T-helper 9 cell (primary cell): Measurements from ENCODE around the gene KRT33A.
"Not testable (repeated sequence)": the region's sequence is repeated elsewhere in the genome, so short reads cannot be mapped to it uniquely, and the experiment has no call there.

ENCODE experiments used
- DNase-seq: peaks from one replicate; pipeline ENCODE4 v3.0.0-alpha.2; 2020

Gene KRT33A

DNA sequence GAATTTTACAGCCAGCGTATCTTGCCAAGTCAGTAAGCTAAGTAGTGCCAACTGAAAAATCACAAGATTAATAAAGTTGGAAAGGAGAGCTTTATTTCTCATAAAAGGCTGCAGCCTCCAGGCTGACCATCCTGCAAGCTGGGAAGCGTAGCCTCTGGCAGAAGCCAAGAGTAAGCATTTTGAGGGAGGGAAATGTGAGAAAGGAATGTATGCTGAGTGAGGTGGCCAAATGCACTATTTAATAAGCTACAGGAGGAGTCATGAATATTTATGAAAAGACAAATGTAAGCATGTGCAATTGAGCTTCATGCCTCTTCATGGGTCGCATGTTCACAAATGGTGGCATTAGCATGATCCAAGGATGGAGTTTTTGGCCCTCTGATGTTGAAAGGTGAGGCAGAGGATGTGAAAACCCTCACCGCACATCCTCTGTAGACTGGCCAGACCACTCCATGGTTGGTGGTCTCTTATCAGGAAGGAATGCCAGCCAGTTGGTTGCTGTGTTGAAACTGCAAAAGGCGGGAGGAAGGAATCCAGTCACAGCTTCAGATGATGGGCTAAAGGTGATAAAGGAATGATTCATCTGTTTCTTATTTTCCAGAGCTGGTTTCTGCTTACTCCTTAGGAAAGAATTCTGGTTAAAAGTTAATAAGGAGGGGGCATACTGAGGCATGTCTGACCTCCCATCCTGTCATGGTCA is 9.8 kb upstream of the KRT33A start:
- DNase-seq, result no peak

DNA sequence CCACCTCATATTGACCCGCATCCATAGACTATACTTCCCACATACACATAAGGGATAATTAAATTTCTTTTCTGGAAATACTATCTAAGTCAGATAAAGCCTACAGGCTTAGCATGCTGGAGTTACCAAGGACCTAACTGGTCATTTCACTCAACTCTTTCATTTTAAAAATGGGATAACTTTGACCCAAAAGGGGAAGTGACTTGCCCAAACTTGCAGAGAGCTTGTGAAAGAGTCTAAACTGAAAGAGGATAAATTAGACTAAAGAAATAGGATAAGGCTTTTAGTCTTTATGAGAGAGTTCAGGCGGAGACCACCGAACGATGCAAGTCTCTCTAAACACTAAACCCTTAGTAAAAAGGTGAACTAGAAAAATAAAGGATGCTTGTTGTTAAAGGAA is 3.9 kb upstream of the KRT33A start:
- DNase-seq, result no peak

DNA sequence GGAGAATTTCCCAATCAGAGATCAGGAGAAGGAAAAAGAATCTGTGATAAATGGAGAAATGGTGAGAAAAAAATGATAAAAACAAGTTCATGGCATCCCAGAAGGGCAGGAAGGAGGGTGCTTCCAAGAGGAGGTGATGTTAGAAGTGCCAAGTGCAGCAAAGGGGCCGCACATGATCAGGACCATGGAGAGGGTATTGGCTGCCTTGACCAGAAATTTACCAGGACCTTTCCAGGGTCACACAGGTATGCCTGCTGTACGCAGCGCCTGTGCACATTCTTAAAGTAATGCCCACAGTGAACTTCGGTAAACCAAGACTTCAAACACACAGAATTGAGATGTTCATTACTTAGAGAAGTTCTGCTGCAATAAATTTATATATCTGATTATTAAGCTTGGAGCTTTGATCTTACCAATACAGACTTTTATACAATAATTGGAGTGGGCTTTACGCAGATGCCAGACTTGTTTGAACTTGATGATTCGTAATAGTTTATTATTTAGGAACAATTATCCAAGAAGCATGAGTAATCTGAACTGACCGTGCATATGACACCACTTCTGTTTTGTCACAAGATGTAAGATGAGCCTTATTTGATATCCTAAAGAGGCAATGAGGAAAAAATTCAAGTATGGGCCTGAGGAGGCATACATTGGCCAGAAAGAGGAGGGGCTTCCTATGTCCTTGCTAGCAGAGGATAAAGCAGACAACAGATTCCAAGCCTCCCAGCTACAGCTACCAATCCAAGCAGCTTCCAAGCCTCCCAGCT is 2.2 kb upstream of the KRT33A start:
- DNase-seq, result no peak

DNA sequence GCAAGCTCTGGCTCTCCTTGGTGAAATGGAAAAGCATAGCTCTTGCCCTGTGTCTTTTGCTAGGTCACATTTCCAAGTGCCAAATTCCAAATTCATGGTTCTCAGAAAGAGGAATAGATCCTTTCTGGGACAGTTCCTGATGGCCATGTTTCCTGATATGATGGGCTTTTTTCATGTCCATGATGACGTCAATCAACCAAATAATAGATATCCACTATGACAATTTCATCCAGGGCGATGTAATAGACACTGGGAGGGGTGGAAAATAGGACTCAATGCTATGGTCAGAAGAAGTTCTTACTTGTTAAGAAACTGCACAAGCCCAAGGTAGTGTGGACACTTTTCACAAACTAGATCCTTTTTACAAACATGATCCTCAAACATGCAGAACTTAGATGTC is 549 bp upstream of the KRT33A start:
- DNase-seq, result no peak

DNA sequence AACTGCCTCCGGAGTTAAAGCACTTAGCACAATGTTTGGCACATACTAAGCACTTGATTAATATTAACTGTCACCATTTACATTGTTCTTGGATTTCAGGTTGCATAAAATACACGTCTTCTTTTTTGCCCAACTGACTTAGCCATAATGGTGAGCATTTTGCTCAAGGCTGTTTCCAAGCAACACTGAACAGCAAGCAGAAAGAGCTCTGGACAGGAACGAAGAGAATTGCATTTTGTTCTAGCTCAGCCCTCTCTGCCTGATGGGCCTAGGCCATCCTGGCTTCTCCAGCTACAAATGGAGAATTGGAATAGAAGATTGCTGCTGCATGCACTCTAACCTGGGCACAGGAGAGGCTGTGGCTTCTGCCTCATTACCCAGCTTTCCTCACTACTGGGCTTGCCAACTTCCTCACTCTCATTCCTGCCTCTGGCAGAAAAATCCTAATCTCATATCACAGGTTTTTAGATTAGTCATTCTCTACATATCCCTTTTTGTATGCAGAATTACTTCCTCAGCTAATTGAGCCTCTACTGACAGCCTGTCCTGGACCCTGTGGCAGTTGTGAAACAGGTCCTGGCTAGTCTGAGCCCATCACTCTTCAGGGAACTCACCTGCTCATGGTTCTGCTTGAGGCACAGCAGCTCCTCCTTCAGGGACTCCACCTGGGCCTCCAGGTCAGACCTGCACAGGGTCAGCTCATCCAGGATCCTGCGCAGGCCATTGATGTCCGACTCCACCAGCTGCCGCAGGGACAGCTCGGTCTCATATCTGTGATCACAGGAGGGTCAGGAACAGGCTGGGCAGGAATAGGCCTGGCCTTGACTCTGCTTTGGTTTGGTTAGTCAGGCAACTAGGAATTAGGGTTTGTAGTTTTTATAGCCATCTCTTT is 2.5 kb downstream of the KRT33A start:
- no peak for DNase-seq

DNA sequence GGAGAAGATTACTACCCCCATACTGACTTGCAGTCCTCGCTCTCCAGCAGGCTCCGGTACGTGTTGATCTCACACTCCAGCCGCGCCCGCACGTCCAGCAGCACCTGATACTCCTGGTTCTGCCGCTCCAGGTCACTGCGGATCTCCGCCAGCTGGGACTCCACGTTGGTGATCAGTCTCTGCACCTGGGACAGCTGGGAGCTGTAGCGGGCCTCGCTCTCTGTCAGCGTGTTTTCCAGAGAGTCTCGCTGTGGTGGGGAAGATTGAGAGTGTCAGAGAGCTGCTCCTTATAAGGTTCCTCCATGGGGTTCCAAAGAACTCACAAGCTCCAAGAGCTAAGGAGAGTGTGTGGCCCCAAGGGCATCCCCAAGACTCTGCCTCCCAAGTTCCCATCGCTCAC is 4.2 kb downstream of the KRT33A start:
- not testable (repeated sequence) for DNase-seq

DNA sequence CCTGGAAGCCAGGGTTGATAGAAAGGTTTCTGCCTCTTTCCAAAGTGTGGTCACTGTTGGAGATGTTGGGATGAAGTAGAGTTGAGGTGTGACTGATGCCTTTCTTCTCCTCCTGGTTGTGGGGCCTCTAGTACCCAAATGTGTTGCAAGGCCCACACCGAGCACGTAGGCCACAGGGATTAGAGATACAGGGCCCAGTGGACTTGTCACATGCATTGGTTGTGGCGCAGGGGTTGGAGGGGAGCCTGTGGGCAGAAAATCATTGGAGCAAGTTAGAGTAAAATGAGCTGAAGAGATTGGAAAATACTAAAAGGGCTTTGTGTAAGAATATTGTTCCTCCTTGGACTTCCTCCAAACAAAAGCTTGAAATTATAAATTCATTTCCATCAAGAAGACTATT is 4.6 kb downstream of the KRT33A start:
- no peak for DNase-seq

DNA sequence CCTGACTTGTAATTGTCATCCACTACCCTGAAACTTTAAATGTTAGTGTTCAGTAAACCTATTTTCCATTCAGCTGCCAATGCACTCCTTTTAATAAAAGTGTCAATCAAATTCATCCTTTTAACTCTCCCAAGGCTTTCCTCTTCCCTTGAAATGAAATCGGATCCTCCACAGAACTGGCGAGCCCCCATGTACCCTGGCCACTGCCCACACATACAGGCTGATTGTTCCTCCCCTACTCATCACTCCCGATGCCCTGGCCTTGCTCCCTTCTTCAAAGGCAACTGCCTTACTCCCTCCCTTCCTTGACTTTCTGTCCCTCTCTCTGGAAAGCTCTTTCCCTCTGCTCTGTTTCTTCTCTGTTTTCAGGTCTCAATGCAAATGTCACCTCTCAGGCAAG is 7.6 kb downstream of the KRT33A start:
- DNase-seq, result no peak

DNA sequence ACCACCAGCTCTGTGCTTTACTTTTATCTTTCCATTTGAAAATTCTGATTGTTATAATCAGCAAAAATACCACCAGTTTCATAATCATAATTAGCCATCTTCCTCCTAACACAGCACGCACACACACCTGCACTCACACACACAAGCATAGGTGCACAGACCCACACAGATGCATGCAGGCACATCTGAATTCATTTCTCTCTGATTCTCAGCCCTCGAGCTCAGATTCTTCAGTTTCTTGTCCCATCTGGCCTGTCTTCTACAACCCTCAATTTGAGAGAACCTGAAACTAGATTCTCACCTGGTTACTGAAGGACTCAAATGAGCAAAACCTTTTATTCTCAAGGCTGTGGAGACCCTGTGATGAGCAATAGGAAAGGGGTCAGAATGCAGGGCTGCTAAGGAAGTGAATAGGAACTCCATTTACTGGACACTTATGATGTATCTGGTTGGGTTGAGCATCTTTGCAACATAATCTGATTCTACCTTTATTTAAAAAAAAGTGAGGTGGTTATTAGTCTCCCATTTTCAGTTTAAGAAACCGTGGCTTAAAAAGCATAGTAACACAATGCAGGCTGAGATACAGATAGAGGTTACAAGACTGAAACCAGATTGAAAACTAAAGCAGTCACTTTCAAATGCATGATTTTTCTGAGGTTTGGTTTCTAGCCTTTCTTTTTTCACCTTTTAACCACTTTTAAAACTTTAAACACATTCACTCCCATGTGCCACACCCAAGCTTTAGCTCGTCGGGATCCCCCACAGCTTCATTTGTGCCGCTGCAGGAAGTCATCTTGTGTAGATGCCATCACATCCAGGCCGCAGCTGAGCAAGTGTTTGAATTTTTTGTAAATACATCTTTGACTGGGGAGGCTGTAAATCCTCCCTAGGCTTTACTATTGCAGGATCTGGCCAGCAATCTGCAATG is 9.4 kb downstream of the KRT33A start:
- DNase-seq, result peak; percentile 41

DNA sequence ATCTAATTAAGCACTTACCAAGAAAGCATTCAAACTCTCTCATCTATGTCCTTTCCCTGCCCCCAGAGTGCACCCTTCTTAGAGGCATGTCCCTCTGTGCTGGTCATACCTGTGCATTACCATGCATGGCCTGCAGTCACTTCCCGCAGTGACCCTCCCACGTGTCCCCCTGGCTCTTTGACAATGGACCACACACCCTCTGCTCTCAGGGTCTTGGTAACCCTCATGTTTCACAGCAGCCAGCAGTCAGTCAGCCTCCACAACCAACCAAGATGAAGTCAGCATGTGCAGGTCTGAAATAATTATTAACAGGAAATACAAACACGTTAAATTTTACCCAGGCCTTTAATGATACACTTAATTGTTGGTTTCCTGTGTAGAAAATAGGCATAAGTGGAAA is 10.1 kb downstream of the KRT33A start:
- no peak for DNase-seq

DNA sequence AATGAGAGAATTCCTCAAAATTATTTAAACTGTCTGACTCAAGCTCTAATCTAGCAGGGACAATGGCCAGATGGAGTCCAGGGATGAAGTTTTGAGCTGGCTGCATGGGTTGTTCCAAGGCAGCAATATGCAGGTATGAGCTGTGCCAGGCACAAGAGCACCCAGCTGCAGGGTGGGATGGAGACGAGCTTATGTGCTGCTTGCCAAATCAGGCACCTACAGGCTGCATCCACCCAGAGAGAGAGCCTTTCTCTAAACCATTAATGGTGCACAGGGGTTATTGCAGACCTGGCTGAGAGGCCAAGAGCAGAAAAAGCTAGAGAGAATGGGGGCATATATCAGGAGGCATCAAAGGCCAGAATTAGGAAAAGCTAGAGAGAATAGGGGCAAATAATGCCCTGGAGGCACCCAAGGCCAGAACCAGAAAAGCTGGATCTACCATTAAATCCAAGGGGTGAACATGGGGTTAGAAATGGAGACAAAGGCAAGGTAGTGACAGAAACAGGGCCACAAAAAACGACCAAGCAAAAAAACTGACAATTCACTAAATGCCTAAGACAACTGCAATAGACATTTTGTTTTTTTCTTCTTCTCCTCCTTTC is 11.0 kb downstream of the KRT33A start:
- no peak for DNase-seq

DNA sequence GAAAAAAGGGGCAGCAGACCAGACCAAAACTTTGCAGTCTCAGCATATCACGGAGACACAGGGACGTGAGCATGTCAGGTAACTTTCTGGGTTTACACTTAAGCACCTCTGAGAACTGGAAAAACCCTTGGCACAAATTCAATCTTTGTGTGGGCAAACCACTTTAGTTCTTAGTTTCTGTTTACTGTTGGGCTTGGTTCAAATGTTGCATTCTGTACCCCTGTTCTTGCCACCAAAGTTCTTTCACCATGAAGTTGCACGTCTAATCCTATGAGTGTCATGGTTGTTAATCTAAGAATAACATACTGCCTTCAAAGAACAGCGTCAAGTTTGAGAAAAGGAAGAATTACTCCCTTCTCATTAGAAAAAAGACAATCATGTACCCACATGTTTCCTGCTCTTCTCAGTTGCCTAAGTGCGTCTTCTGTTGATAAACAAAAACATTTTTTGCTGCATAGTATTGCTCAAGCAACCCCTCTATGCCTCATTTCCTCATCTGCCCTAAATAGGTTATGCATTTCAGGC is 11.6 kb downstream of the KRT33A start:
- DNase-seq, result peak; percentile 36

DNA sequence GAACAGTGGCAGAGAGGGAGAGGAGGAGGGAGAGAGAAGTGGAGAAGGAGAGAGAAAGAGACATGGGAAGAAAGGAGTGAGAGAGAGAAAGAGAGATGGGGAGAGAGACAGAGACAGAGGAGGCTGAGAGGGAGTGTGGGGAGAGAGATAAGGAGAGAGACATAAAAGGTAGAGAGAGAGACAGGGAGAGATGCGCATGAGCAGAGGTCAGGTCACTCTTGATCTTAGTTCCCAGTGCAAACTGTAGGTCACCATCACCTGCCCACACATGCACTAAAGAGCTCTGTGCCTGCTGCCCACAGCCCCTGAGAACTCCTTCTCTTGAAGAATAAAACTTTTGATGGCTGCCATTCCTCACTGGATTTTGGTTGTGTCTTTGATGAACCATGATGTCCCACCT is 14.9 kb downstream of the KRT33A start:
- DNase-seq, result no peak

DNA sequence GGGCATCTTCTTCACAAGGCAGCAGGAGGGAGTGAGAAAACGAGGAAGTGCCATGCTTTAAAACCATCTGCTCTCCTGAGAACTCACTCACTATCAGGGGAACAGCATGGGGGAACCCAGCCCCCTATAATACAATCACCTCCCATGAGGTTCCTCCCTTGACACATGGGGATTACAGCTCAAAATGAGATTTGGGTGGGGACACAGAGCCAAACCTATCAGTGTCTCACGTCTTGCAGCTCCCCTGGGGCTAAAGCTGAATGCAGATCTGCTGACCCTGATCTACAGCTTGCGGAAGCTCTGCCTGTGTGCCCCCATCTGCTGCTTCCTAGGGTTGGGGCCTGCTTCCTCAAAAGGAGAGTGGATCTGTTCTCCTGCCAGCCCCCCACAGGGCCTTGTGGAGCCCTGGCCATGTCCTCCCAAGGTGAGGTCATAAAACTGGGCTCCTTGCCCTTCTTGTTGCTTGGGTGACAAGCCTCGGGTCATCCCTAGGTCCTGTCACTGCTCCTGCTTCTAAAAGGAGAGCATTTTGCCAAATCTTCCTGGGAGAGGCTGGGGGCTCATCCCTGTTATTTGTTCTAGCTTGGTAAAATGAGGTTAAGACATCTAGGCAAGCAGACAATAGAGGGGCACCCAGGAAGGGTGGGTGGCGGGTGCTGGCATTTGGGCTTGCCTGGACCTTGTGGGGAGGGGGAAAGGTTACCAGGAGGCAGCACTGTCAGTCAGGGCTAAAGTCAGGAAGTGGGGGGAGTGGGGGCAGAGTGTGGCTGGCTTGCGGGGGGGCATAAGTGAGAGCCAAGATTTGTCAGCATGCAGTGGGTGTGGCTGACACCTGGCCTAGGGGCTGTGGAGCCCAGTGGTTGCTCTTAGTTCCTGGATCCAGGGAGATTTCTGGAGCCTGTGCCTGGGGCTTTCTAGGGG is 16.0 kb downstream of the KRT33A start:
- no peak for DNase-seq

DNA sequence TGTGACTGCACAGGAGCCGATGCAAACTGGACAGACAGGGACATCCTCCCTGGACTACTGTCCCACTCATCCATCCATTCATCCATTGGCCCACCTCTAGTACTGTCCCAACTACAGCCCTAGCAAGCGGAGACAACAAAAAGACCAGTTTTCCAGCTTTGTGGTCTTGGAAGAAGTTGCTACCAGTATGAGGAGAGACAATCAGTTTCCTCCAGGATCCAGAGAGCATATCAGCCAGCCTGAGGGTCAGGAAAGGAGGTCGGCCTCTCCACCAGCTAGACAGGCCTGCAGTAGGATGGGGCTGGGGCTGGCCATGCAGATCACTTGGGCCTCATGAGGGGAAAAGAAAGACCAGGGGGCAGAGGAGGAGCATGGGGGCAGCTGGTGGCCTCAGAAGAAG is 16.8 kb downstream of the KRT33A start:
- DNase-seq, result no peak

DNA sequence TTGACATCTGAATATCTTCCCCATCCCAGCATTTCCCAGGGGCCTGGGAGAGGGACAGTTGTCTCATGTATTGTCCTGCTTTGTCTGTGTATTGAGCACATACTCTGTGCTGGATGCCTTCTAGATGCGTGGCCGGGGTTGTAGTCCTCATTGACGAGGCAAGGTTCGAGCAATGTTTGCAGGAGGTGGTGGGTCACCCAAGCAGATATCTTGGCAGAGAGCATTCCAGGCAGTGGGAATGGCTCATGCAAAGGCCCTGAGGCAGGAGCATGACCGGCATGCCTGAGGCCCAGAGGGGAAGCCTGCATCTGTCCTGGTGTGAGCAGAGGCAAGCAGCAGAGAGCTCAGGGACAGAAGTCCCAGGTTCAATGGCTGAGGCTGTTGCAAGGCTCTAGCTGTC is 17.5 kb downstream of the KRT33A start:
- DNase-seq, result no peak

DNA sequence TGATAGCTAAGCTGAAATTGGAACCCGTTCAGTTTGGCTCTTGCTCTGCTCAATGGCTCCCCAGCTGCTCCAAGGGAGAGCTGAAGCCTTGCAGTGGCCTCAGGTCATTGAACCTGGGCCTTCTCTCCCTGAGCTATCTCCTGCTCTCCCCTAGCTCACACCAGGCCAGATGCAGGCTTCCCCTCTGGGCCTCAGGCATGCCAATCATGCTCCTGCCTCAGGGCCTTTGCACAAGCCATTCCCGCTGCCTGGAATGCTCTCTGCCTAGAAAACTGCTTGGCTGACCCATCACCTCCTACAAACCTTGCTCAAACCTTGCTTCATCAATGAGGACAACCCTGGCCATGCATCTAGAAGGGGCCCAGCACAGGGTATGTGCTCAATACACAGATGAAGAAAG is 18.4 kb downstream of the KRT33A start:
- no peak for DNase-seq

DNA sequence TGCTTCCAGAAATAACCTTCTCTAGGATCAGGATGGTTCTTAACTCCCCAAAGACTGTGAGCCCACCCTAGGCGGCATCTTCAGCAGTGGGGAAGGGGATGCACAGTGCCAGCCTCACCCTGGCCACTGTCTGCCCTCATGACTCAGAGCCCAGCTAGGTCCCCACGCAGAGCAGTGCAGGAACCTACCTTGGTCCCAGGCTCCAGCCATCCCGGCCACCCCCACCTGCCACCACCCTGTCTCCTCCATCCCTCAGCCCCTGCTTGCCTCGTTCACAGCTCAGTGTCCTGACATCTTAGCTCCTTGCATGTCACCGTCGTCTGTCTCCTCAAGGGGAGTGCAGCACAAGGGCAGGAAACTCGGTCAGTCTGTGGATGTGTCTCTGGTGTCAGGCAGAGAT is 19.0 kb downstream of the KRT33A start:
- no peak for DNase-seq

DNA sequence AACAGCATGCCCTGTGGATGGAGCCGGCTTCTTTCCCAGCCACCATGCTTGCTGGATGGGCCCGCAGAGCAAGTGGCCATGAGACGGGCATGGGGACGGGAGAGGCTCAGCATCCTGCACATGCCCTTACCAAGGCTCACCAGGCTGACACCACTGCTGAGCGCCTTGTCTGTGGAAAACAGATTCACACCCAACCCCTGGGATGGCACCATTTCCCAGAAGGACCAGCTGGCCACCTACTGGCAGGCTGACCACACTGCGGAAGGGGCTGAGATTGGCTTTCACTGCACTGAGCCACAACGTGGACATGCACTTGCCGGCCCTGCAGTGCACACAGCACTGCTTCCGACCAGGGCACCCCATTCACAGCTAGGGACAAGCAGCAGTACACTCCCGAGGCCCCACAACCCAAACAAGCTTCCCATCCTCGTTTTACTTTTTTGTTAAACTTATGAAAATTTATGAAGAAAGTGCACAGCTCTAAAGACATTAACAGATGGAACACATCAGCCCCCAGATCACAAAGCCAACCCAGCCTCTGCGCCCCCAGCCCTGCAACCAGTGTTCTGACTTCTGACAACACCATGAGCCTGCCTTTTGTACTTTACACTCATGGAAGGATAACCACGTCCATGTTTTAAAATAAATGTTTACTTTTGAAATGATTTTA is 21.2 kb downstream of the KRT33A start:
- no peak for DNase-seq

DNA sequence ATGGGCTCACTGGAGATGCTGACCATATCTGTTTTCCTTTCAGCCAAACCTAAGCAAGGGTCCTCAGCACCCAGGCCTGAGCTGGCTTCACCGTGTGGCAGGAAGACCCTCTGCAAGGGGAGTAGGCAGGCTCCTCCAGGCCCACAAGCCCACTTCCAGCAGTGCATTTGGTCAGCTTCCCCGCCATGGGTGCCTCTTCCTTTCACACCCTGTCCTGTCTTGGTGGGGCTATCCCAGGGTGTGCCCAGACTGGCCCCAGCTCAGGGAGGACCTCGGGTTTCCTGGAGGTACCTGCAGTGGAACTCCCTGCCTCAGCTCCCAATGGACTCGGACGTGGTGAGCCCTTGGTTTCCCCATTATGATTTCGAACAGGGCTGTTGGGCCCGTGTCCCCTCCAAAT is 22.4 kb downstream of the KRT33A start:
- no peak for DNase-seq
